ENCODE measurements around the gene SEMA3G. TPM values are rescaled to one million over a fixed set of nuclear protein-coding genes. Genes with fewer than 3 reads are reported as not detected.

Gene SEMA3G
- total and polyA plus RNA-seq, 2 donors (not counting 1 experiment from before 2014, with no cell fraction given): 0.02 to 0.17 TPM

DNA sequence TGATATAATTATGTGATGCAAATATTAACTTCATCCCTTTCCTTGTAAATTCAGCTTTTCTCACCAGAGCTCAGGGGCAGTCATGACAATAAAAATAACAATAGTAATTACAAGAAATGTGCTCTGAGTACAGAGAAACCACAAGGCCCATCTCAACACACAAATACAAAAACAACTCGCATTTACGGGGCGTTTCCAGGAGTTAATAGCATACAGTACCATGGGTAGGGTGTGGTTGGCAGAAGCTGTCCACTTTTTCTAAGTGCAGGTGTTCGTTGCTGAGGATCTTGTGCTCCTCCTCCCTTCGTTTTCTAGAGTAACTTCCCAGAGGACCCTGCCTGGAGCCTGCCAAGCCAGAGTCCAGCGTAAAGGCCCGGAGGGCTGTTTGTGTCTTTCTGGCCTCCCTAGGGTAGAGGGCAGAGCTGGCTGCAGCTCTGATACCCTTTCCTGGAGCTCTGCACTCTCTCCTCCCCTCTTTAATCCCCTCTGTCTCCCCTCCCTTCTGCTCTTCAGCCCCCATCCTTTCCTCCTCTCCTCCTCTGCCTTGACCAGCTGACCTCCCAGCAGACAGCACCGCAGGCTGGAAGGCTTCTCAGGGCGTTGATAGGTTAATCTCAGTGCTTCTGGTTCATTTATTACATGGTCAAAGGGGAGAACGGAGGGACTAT lies 11.4 kb downstream of the SEMA3G start:
- no peaks in the 10 kb centered on the region for H3K36me3 ChIP-seq (ENCODE audit: control insufficient read depth, insufficient read depth, low read length)
- TF ChIP-seq, protein P1, sequence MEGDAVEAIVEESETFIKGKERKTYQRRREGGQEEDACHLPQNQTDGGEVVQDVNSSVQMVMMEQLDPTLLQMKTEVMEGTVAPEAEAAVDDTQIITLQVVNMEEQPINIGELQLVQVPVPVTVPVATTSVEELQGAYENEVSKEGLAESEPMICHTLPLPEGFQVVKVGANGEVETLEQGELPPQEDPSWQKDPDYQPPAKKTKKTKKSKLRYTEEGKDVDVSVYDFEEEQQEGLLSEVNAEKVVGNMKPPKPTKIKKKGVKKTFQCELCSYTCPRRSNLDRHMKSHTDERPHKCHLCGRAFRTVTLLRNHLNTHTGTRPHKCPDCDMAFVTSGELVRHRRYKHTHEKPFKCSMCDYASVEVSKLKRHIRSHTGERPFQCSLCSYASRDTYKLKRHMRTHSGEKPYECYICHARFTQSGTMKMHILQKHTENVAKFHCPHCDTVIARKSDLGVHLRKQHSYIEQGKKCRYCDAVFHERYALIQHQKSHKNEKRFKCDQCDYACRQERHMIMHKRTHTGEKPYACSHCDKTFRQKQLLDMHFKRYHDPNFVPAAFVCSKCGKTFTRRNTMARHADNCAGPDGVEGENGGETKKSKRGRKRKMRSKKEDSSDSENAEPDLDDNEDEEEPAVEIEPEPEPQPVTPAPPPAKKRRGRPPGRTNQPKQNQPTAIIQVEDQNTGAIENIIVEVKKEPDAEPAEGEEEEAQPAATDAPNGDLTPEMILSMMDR (conservative IDR thresholded peaks at IDR 0.05 in 1 of 2, IDR thresholded peaks at IDR 0.05 in 1 of 2; ENCODE audit: low read depth in 1 of 2, low read length in 2 of 2): no peak
- TF ChIP-seq EZH2 (IDR thresholded peaks at IDR 0.05; ENCODE audit: low read length, missing control alignments): no peak
- no peaks in the 10 kb centered on the region for H4K20me1 ChIP-seq (ENCODE audit: control insufficient read depth, extremely low read depth, insufficient read depth, low read length)
- no peak for DNase-seq (ENCODE audit: low read depth in 2 of 2)
- H3K4me1 ChIP-seq (ENCODE audit: control insufficient read depth, extremely low read depth, insufficient read depth, low read length): no peaks in the 10 kb centered on the region
- H3K27me3 ChIP-seq (ENCODE audit: control insufficient read depth, insufficient read depth, low read length): peaks cover 9% of the 10 kb centered on the region
- H2AFZ ChIP-seq (ENCODE audit: low read length): no peak overlapping the region
- no peak overlapping the region for H3K4me3 ChIP-seq (replicated peaks in 1 of 4; ENCODE audit: control extremely low read depth in 1 of 4, insufficient read depth in 1 of 4, low read depth in 3 of 4, low read length in 4 of 4)
- H3K9ac ChIP-seq (ENCODE audit: insufficient read depth, low read length): no peak overlapping the region
- H3K79me2 ChIP-seq (ENCODE audit: control insufficient read depth, insufficient read depth, low read length): no peaks in the 10 kb centered on the region
- no peak overlapping the region for H3K27ac ChIP-seq (ENCODE audit: insufficient read depth, low read length)
- H3K9me3 ChIP-seq (ENCODE audit: control insufficient read depth, insufficient read depth, low read depth, low read length): no peaks in the 10 kb centered on the region
- no peak overlapping the region for H3K4me2 ChIP-seq (ENCODE audit: extremely low read depth, insufficient read depth, low read length)

GRCh38 chr3:52432691-52433141 lies 12.2 kb downstream of the SEMA3G start:
- DNase-seq (ENCODE audit: low read depth in 2 of 2): no peak

GRCh38 chr3:52432225-52432624 lies 12.7 kb downstream of the SEMA3G start:
- Histone ChIP-seq H3K9me3 (ENCODE audit: control insufficient read depth, insufficient read depth, low read depth, low read length) (no peaks in the 10 kb centered on the region), H3K36me3 (ENCODE audit: control insufficient read depth, insufficient read depth, low read length) (no peaks in the 10 kb centered on the region), H3K27me3 (ENCODE audit: control insufficient read depth, insufficient read depth, low read length) (peaks cover 9% of the 10 kb centered on the region), H2AFZ (ENCODE audit: low read length) (no peak overlapping the region), H3K4me1 (ENCODE audit: control insufficient read depth, extremely low read depth, insufficient read depth, low read length) (no peaks in the 10 kb centered on the region), H3K4me3 (replicated peaks in 1 of 4; ENCODE audit: control extremely low read depth in 1 of 4, insufficient read depth in 1 of 4, low read depth in 3 of 4, low read length in 4 of 4) (no peak overlapping the region), H3K4me2 (ENCODE audit: extremely low read depth, insufficient read depth, low read length) (no peak overlapping the region), H3K9ac (ENCODE audit: insufficient read depth, low read length) (no peak overlapping the region), H3K27ac (ENCODE audit: insufficient read depth, low read length) (no peak overlapping the region), H4K20me1 (ENCODE audit: control insufficient read depth, extremely low read depth, insufficient read depth, low read length) (no peaks in the 10 kb centered on the region), H3K79me2 (ENCODE audit: control insufficient read depth, insufficient read depth, low read length) (no peaks in the 10 kb centered on the region)
- TF ChIP-seq, protein P1 (conservative IDR thresholded peaks at IDR 0.05 in 1 of 2, IDR thresholded peaks at IDR 0.05 in 1 of 2; ENCODE audit: low read depth in 1 of 2, low read length in 2 of 2): no peak
- no peak for TF ChIP-seq EZH2 (IDR thresholded peaks at IDR 0.05; ENCODE audit: low read length, missing control alignments)
- no peak for DNase-seq (ENCODE audit: low read depth in 2 of 2)

More at GRCh38 chr3:52432691-52433141, 12.2 kb downstream of the SEMA3G start:
- Histone ChIP-seq H3K9ac (ENCODE audit: insufficient read depth, low read length) (no peak overlapping the region), H3K79me2 (ENCODE audit: control insufficient read depth, insufficient read depth, low read length) (no peaks in the 10 kb centered on the region), H3K4me1 (ENCODE audit: control insufficient read depth, extremely low read depth, insufficient read depth, low read length) (no peaks in the 10 kb centered on the region), H3K4me2 (ENCODE audit: extremely low read depth, insufficient read depth, low read length) (no peak overlapping the region), H3K27ac (ENCODE audit: insufficient read depth, low read length) (no peak overlapping the region), H3K4me3 (replicated peaks in 1 of 4; ENCODE audit: control extremely low read depth in 1 of 4, insufficient read depth in 1 of 4, low read depth in 3 of 4, low read length in 4 of 4) (no peak overlapping the region), H4K20me1 (ENCODE audit: control insufficient read depth, extremely low read depth, insufficient read depth, low read length) (no peaks in the 10 kb centered on the region), H3K36me3 (ENCODE audit: control insufficient read depth, insufficient read depth, low read length) (no peaks in the 10 kb centered on the region), H2AFZ (ENCODE audit: low read length) (no peak overlapping the region), H3K9me3 (ENCODE audit: control insufficient read depth, insufficient read depth, low read depth, low read length) (no peaks in the 10 kb centered on the region), H3K27me3 (ENCODE audit: control insufficient read depth, insufficient read depth, low read length) (peaks cover 9% of the 10 kb centered on the region)
- no peak for TF ChIP-seq EZH2 (IDR thresholded peaks at IDR 0.05; ENCODE audit: low read length, missing control alignments)
- TF ChIP-seq, protein P1 (conservative IDR thresholded peaks at IDR 0.05 in 1 of 2, IDR thresholded peaks at IDR 0.05 in 1 of 2; ENCODE audit: low read depth in 1 of 2, low read length in 2 of 2): no peak
